HepG2 (cell line): Measurements from ENCODE around the gene FGF14. TPM values are rescaled to one million over a fixed set of nuclear protein-coding genes. Genes with fewer than 3 reads are reported as not detected.
A peak's percentile ranks its signal among the peaks of the same experiment; 100 is the strongest.

ENCODE experiments used
- ATAC-seq: fragments of 200-7000 bp; cut with Tn5 transposase; 3 replicates; pipeline ENCODE4 v1.9.1; 2020; ENCODE audit warnings: mild to moderate bottlenecking, moderate library complexity
- BruUV-seq: library from RNA; stranded (reverse); fragments of 400-500 nt; replicated peaks from 2 replicates; lab custom pipeline; 2021; lab: Mats Ljungman, UMichigan
- CTCF ChIA-PET: fragments of 300-600 bp; formaldehyde crosslinking; extraction: SDS; loops from one replicate; lab custom pipeline; 2021; ENCODE audit warnings: low total read pairs, inconsistent platforms, low intra/inter-chr PET ratio; lab: Yijun Ruan, JAX
- POLR2A ChIA-PET: fragments of 350-600 bp; sonication (Branson Sonifier 250); formaldehyde crosslinking; loops from one replicate; lab custom pipeline; 2020; ENCODE audit warnings: antibody characterized with exemption, inconsistent platforms; lab: Yijun Ruan, JAX
- DNase-seq: peaks from one replicate; pipeline ENCODE4 v3.0.0-alpha.2; 2015; ENCODE audit warnings: low spot score
- FAIRE-seq: peaks from 3 replicates; lab custom pipeline; 2011; peaks lifted over from hg19 to GRCh38; lab: Jason Lieb, UNC
- H2AFZ ChIP-seq: one replicate; pipeline ENCODE4 v1.6.1; 2011; ENCODE audit warnings: low read length, inconsistent platforms
- H3K27ac ChIP-seq: fragments of 300-600 bp; 3 replicates; pipeline ENCODE4 v1.8.0; 2011; ENCODE audit warnings: mixed run types, mild to moderate bottlenecking, mixed read lengths, low read length, inconsistent platforms; ENCODE audit not compliant: insufficient read depth; ENCODE audit errors: extremely low read length
- H3K27me3 ChIP-seq, 2 experiments: fragments of 200-600 bp in 1 of 2; 2 replicates in 1 of 2; 3 replicates in 1 of 2; pipeline versions ENCODE4 v1.6.0 to v1.8.0; 2011; ENCODE audit warnings: low read length in 2 of 2, mild to moderate bottlenecking in 2 of 2, moderate library complexity in 2 of 2, inconsistent platforms in 1 of 2; ENCODE audit not compliant: insufficient read depth in 2 of 2, control insufficient read depth in 1 of 2
- H3K36me3 ChIP-seq, 2 experiments: fragments of 200-600 bp in 1 of 2; replicated peaks in 1 of 2; 2 replicates in 1 of 2; 3 replicates in 1 of 2; pipeline versions ENCODE4 v1.5.1 to v1.8.0; 2011; ENCODE audit warnings: low read length in 2 of 2, inconsistent platforms in 1 of 2; ENCODE audit not compliant: insufficient read depth in 2 of 2, control insufficient read depth in 1 of 2
- H3K4me1 ChIP-seq: 2 replicates; pipeline ENCODE4 v1.5.1; 2012; ENCODE audit warnings: low read length, inconsistent platforms; ENCODE audit not compliant: insufficient read depth
- H3K4me2 ChIP-seq: 2 replicates; pipeline ENCODE4 v1.6.0; 2011; ENCODE audit warnings: low read depth, low read length, inconsistent platforms
- H3K4me3 ChIP-seq, 3 experiments: fragments of 200-600 bp in 1 of 3; sonication (generic), shearing (Covaris generic) in 1 of 3; replicated peaks in 1 of 3; 2 replicates each; pipeline ENCODE4 v1.5.1; 2011 to 2016; ENCODE audit warnings: low read length in 3 of 3, inconsistent platforms in 2 of 3, low read depth in 2 of 3, mild to moderate bottlenecking in 2 of 3, control low read depth in 1 of 3, mixed read lengths in 1 of 3; ENCODE audit not compliant: insufficient read depth in 1 of 3
- H3K79me2 ChIP-seq: one replicate; pipeline ENCODE4 v1.6.1; 2011; ENCODE audit warnings: low read length, inconsistent platforms; ENCODE audit not compliant: insufficient read depth
- H3K9ac ChIP-seq: 2 replicates; pipeline ENCODE4 v1.6.0; 2011; ENCODE audit warnings: mild to moderate bottlenecking, low read depth, low read length, inconsistent platforms; ENCODE audit not compliant: insufficient read depth
- H3K9me3 ChIP-seq: 2 replicates; pipeline ENCODE4 v1.5.1; 2012; ENCODE audit warnings: mild to moderate bottlenecking, low read length
- H4K20me1 ChIP-seq: 2 replicates; pipeline ENCODE4 v1.6.0; 2011; ENCODE audit warnings: inconsistent platforms, mild to moderate bottlenecking, low read length, moderate library complexity; ENCODE audit not compliant: insufficient read depth
- HDAC6 ChIP-seq: fragments of 200-600 bp; sonication (generic); IDR thresholded peaks from 2 replicates; pipeline ENCODE4 v1.7.0; 2017; ENCODE audit warnings: mild to moderate bottlenecking, antibody characterized with exemption, low read length, low read depth
- MAFK ChIP-seq, 2 experiments: IDR thresholded peaks in 1 of 2; conservative IDR thresholded peaks in 1 of 2; 2 replicates each; pipeline ENCODE4 v1.6.1; 2011; ENCODE audit warnings: improper control_type of control experiment in 2 of 2, low read length in 2 of 2
- MEIS2 ChIP-seq: sonication (generic); formaldehyde crosslinking; IDR thresholded peaks from 2 replicates; pipeline ENCODE4 v1.9.0; 2021; ENCODE audit warnings: mild to moderate bottlenecking, missing genetic modification reagents
- MIXL1 ChIP-seq: IDR thresholded peaks from 2 replicates; pipeline ENCODE4 v1.6.1; 2016
- MTF1 ChIP-seq: sonication (generic); formaldehyde crosslinking; IDR thresholded peaks from 2 replicates; pipeline ENCODE4 v1.5.0; 2020; ENCODE audit warnings: missing genetic modification reagents
- NFE2L2 ChIP-seq: fragments of 150-350 bp; IDR thresholded peaks from 2 replicates; pipeline ENCODE4 v1.6.1; 2014; ENCODE audit warnings: low read length
- PAF1 ChIP-seq: IDR thresholded peaks from 2 replicates; pipeline ENCODE4 v1.6.1; 2016; ENCODE audit warnings: missing genetic modification reagents, missing compliant biosample characterization
- SRSF9 ChIP-seq: fragments of 200-400 bp; formaldehyde crosslinking; IDR thresholded peaks from 2 replicates; pipeline ENCODE4 v1.6.1; 2018; ENCODE audit warnings: borderline replicate concordance, mild to moderate bottlenecking, low read depth, low read length; ENCODE audit not compliant: insufficient read depth, poor library complexity, severe bottlenecking
- TAF15 ChIP-seq: fragments of 200-400 bp; formaldehyde crosslinking; IDR thresholded peaks from one replicate; pipeline ENCODE4 v1.6.1; 2018; ENCODE audit warnings: mild to moderate bottlenecking, low read depth, low read length; ENCODE audit not compliant: poor library complexity, severe bottlenecking
- ZBTB1 ChIP-seq: sonication (generic); formaldehyde crosslinking; IDR thresholded peaks from 2 replicates; pipeline ENCODE4 v1.4.0; 2020; ENCODE audit warnings: missing genetic modification reagents, borderline replicate concordance
- ZFP91 ChIP-seq: sonication (generic); formaldehyde crosslinking; IDR thresholded peaks from 2 replicates; pipeline ENCODE4 v1.9.0; 2022; ENCODE audit warnings: missing genetic modification reagents, mild to moderate bottlenecking, borderline replicate concordance
- ZNF430 ChIP-seq: sonication (generic); formaldehyde crosslinking; IDR thresholded peaks from 2 replicates; pipeline ENCODE4 v1.9.0; 2021; ENCODE audit warnings: mild to moderate bottlenecking, missing genetic modification reagents
- WGBS: methylation state at CpG from one replicate; pipeline ENCODE4 v1.1.6; 2017; ENCODE audit warnings: low lambda C conversion rate; 5-methylcytosine and 5-hydroxymethylcytosine counted together
- in situ Hi-C: cut with HindIII; loops from 2 replicates; pipeline ENCODE4 v1.10.0; 2017; ENCODE audit warnings: low pct_unique_long_range_greater_than_20kb; ENCODE audit not compliant: extremely low pct_ligation_motif_present
- intact Hi-C: fragments of 100-400 bp; cut with micrococcal nuclease; formaldehyde crosslinking; loops from one replicate; pipeline ENCODE4 v1.10.0; 2022; ENCODE audit not compliant: unreplicated experiment
- polyA plus RNA-seq, 8 experiments: library from polyadenylated mRNA; depleted of rRNA in 3 of 8; stranded (reverse) in 7 of 8; unstranded in 1 of 8; fragments of >200 nt; fragmentation: Illumina TruSeq in 4 of 8; extraction: Trizol in 4 of 8; gene quantifications; 2 replicates each; pipeline versions ENCODE4 v1.2.1 to v1.2.3, GENCODE V29; 2011 to 2016; ENCODE audit warnings: low read depth in 4 of 8, missing spikeins in 1 of 8, mixed read lengths in 1 of 8; ENCODE audit not compliant: insufficient read depth in 1 of 8
- total RNA-seq, 5 experiments: library from RNA; depleted of rRNA; stranded (reverse); fragments of >200 nt; fragmentation: Illumina TruSeq; extraction: Trizol; gene quantifications; 2 replicates each; pipeline ENCODE4 v1.2.3, GENCODE V29; 2016; ENCODE audit warnings: low read depth in 1 of 5

Gene FGF14
- total and polyA plus RNA-seq, 2 of the 13 experiments (the other 11 are each of a cell fraction or from before 2014, with no cell fraction given) = not detected

DNA sequence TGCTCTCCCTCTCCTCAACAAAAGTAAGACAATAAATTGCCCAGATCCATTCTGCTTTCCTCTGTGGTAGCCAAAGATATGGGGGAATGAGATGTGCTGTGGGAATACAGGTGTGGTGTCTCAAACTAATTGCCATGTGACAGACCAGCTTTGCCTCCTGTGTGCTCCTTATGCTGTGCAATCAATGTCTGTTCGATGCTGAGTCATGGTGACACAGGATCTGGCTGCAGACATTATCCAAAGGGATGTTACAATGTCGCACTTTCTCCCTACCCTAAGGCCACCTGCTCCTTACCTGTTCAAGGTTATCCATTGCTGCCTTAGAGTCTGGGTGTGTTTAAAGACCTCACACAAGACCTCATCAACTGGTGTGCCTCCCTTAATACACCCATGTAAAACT lies 32.5 kb downstream of the FGF14 start:
- intact Hi-C loops = no loop called here
- Histone ChIP-seq H3K9me3 (no peaks in the 10 kb centered on the region), H3K27ac (no peak overlapping the region), H3K4me1 (no peaks in the 10 kb centered on the region), H3K4me2 (no peak overlapping the region), H3K79me2 (no peaks in the 10 kb centered on the region), H2AFZ (no peak overlapping the region), H3K36me3 (no peaks in the 10 kb centered on the region), H3K9ac (no peak overlapping the region), H4K20me1 (no peaks in the 10 kb centered on the region), H3K4me3 (no peak overlapping the region), H3K27me3 (peaks cover 0 to 6% of the 10 kb centered on the region in 2 experiments; a peak in 1 of 5 replicates)
- in situ Hi-C loops = no loop called here
- ATAC-seq (no peak), FAIRE-seq (no peak), DNase-seq (no peak)
- ChIA-PET POLR2A (no interaction called here), CTCF (no interaction called here)
- no TSS peak for BruUV-seq
- TF ChIP-seq ZNF430 (CRISPR knock-in tag) (no peak), ZFP91 (CRISPR knock-in tag) (no peak), MAFK (conservative IDR thresholded peaks at IDR 0.05 in 1 of 2, IDR thresholded peaks at IDR 0.05 in 1 of 2; ENCODE audit: low read length in 2 of 2) (0 out of 4 replicates have a peak, but pooled peaks of 1 of the 2 experiments have one; percentile 17), ZBTB1 (CRISPR knock-in tag) (no peak), MTF1 (CRISPR knock-in tag) (no peak), HDAC6 (no peak), MIXL1 (no peak), NFE2L2 (peak; percentile 69), SRSF9 (no peak), PAF1 (no peak), TAF15 (no peak), MEIS2 (no peak)
- 0% methylated on average over 2 of the region's 2 CpGs for WGBS
